Measurements from ENCODE around the gene CERS5.

Gene CERS5

GRCh38 chr12:50083301-50083700 is 83.9 kb downstream of the CERS5 start:
- H3K27me3 ChIP-seq (ENCODE audit: insufficient read depth, low read length), result no peaks in the 10 kb centered on the region
- peaks cover 18% of the 10 kb centered on the region; the same call in 1 of the 2 replicates for H3K36me3 ChIP-seq (ENCODE audit: insufficient read depth, low read length)
- no peaks in the 10 kb centered on the region for H3K9me3 ChIP-seq (ENCODE audit: low read length)
- H3K27ac ChIP-seq (ENCODE audit: low read depth, low read length, poor library complexity, severe bottlenecking), result no peak overlapping the region
- H3K9ac ChIP-seq (ENCODE audit: low read length), result no peak overlapping the region
- no peaks in the 10 kb centered on the region for H4K20me1 ChIP-seq (ENCODE audit: insufficient read depth, low read length)
- no peak overlapping the region for H3K4me2 ChIP-seq (ENCODE audit: low read length)
- peaks cover 10% of the 10 kb centered on the region for H3K4me1 ChIP-seq (ENCODE audit: insufficient read depth, low read length, severe bottlenecking)
- H3K79me2 ChIP-seq (ENCODE audit: insufficient read depth, low read length), result no peaks in the 10 kb centered on the region
- no peaks in the 10 kb centered on the region for H3F3A ChIP-seq (ENCODE audit: insufficient read depth, low read length)
- H3K9me2 ChIP-seq (ENCODE audit: low read depth, low read length), result no peaks in the 10 kb centered on the region
- TF ChIP-seq CTCF (IDR thresholded peaks at IDR 0.05; ENCODE audit: low read length), result no peak
- TF ChIP-seq EZH2 (IDR thresholded peaks at IDR 0.05; ENCODE audit: borderline replicate concordance, low read length), result no peak
- H2AFZ ChIP-seq (ENCODE audit: low read length), result no peak overlapping the region
- H3K4me3 ChIP-seq (ENCODE audit: low read depth, low read length, poor library complexity, severe bottlenecking), result no peak overlapping the region

- H3K4me3 ChIP-seq (ENCODE audit: low read depth, low read length, poor library complexity, severe bottlenecking), result no peak overlapping the region
- no peak for TF ChIP-seq CTCF (IDR thresholded peaks at IDR 0.05; ENCODE audit: low read length)
- TF ChIP-seq EZH2 (IDR thresholded peaks at IDR 0.05; ENCODE audit: borderline replicate concordance, low read length), result no peak
- H4K20me1 ChIP-seq (ENCODE audit: insufficient read depth, low read length), result no peaks in the 10 kb centered on the region
- no peak overlapping the region for H3K27ac ChIP-seq (ENCODE audit: low read depth, low read length, poor library complexity, severe bottlenecking)
- no peaks in the 10 kb centered on the region for H3K9me3 ChIP-seq (ENCODE audit: low read length)
- peaks cover 10% of the 10 kb centered on the region for H3K4me1 ChIP-seq (ENCODE audit: insufficient read depth, low read length, severe bottlenecking)
- H3K9me2 ChIP-seq (ENCODE audit: low read depth, low read length), result no peaks in the 10 kb centered on the region
- no peaks in the 10 kb centered on the region for H3F3A ChIP-seq (ENCODE audit: insufficient read depth, low read length)
- peaks cover 13% of the 10 kb centered on the region; the same call in 1 of the 2 replicates for H3K36me3 ChIP-seq (ENCODE audit: insufficient read depth, low read length)
- H3K4me2 ChIP-seq (ENCODE audit: low read length), result no peak overlapping the region
- H3K27me3 ChIP-seq (ENCODE audit: insufficient read depth, low read length), result no peaks in the 10 kb centered on the region
- no peak overlapping the region for H2AFZ ChIP-seq (ENCODE audit: low read length)
- H3K79me2 ChIP-seq (ENCODE audit: insufficient read depth, low read length), result no peaks in the 10 kb centered on the region
- H3K9ac ChIP-seq (ENCODE audit: low read length), result no peak overlapping the region
These were observed 84.5 kb downstream of the CERS5 start for GRCh38 chr12:50082644-50083043.

GRCh38 chr12:50081096-50081808 is 85.9 kb downstream of the CERS5 start:
- H3K9ac ChIP-seq (ENCODE audit: low read length), result no peak overlapping the region
- H4K20me1 ChIP-seq (ENCODE audit: insufficient read depth, low read length), result no peaks in the 10 kb centered on the region
- TF ChIP-seq EZH2 (IDR thresholded peaks at IDR 0.05; ENCODE audit: borderline replicate concordance, low read length) (no peak), CTCF (IDR thresholded peaks at IDR 0.05; ENCODE audit: low read length) (no peak)
- H3K79me2 ChIP-seq (ENCODE audit: insufficient read depth, low read length), result no peaks in the 10 kb centered on the region
- H3K4me3 ChIP-seq (ENCODE audit: low read depth, low read length, poor library complexity, severe bottlenecking), result no peak overlapping the region
- H3K27ac ChIP-seq (ENCODE audit: low read depth, low read length, poor library complexity, severe bottlenecking), result no peak overlapping the region
- H3K4me2 ChIP-seq (ENCODE audit: low read length), result no peak overlapping the region
- H3K27me3 ChIP-seq (ENCODE audit: insufficient read depth, low read length), result 0 out of 2 replicates have a peak, but pooled peaks cover 7% of the 10 kb centered on the region
- H3F3A ChIP-seq (ENCODE audit: insufficient read depth, low read length), result no peaks in the 10 kb centered on the region
- H3K9me2 ChIP-seq (ENCODE audit: low read depth, low read length), result no peaks in the 10 kb centered on the region
- no peaks in the 10 kb centered on the region for H3K36me3 ChIP-seq (ENCODE audit: insufficient read depth, low read length)
- H3K4me1 ChIP-seq (ENCODE audit: insufficient read depth, low read length, severe bottlenecking), result peaks cover 10% of the 10 kb centered on the region
- H3K9me3 ChIP-seq (ENCODE audit: low read length), result no peaks in the 10 kb centered on the region
- H2AFZ ChIP-seq (ENCODE audit: low read length), result no peak overlapping the region

All from OCI-LY1 (cell line).